ENCODE measurements around the gene SECTM1. TPM values are rescaled to one million over a fixed set of nuclear protein-coding genes. Genes with fewer than 3 reads are reported as not detected.

The SECTM1 gene
- total RNA-seq, 1 experiment from 2014 or later, result 41.0 TPM

DNA sequence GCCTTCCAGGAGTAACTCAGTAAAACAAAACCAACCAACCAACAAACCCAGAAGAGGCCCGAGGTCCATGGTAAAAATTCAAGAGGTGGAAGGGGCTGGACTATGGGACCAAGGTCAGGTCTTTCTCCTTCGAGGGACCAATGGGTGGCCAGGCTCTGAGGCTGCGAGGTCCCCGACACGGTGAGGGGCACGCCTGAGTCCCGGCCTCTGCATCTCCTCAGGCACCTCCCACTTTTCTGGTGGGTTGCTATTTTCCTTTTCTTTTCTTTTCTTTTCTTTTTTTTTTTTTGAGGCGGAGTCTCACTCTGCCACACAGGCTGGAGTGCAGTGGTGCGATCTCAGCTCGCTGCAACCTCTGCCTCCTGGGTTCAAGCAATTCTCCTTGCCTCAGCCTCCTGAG is 34.1 kb downstream of the SECTM1 start:
- no peak for DNase-seq (ENCODE audit: low read depth)

GRCh38 chr17:82298538-82299421 is 34.8 kb downstream of the SECTM1 start:
- DNase-seq (ENCODE audit: low read depth), result no peak

DNA sequence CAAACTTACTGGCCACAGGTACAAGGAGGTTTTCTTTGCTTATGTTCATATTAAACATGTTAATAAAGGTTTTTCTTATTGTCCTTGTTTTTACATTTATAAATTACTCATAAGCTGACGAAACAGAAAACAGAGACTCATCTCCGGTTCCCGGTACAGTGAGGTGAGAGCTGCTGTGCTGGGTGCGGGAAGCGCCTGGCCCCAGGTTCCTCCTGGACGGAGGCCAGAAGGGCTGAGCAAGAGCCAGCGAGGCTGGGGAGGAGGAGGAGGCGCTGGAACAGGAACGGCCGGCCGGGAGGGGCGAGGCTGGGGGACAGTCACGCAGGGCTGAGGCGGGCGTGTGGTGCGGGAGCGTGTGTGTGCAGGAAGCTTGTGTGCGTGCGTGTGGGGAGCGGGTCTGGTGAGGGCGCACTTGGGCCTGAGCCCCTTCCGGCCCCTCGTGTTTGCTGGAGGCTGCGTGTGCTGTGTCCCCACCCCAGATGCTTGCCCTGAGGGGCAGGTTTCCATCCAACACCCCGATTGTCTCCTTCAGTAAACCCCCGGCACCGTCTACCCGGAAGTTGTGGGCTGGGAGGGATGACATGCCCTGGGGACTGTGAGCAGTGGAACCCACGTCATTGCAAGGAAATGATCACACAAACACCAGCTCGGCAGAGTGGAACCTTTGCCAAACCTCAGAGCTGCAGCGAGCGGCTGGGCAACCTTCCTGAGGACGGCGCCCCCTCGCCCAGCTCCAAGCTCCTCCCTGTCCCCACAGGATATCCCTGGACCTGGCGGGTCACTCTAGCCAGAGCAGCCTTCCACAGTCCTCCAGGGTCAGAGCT is 35.6 kb downstream of the SECTM1 start:
- peak; percentile 98 for DNase-seq (ENCODE audit: low read depth)

DNA sequence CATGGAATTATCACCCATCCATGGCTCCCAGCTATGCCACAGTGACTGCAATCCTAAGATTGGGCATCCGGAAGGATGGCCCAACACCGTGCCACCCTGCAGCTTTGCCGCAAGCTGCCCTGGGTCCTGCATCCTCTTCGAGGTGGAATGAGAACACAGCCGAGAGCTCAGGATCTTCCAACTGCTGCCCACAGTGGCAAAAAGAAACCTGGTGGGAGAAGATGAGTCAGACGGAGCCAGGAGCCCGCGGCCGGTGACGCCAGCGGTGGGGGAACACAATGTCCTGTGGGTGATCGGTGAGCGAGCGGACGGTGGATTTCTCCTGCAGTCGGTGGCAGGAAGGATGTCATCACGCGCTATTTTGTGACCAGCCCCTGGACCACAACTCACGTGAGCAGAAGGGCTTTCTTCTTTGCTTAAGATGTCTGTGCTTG is 36.3 kb downstream of the SECTM1 start:
- peak; percentile 96 for DNase-seq (ENCODE audit: low read depth)

DNA sequence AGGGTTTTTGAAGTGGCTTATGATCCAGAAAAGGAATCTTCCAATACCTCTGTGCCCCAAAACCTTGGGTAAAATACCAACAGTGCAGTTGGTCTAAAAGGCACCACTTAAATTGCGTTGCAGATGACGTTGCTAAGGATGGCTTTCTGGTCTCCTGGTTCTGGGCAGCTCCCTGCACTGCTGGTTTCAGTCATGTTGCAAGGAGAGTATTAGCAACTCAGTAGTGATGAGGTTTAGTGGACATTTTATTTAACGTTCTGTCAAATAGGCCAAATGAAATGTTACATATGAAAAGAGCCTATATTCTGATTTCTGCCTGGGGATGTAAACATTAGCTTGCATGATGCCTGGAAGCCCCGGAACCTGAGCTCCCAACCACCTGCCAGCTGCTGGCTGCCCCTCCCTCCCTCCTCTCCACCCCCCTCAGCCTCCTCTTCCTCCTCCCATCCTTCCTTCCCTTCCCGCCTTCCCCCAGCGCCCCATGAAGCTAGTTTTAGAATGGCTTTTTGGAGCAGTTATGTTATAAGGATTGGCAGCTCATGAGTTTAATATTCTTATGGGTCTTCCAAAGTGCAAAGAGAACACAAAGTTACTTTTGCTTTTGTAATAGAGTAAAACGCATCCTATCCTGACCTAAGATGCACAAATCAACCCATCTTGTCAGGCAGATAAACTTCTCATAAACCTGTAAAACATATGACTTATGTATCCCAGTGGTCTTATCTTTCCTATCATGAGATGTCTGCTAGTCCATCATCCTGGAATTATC is 36.9 kb downstream of the SECTM1 start:
- no peak for DNase-seq (ENCODE audit: low read depth)

DNA sequence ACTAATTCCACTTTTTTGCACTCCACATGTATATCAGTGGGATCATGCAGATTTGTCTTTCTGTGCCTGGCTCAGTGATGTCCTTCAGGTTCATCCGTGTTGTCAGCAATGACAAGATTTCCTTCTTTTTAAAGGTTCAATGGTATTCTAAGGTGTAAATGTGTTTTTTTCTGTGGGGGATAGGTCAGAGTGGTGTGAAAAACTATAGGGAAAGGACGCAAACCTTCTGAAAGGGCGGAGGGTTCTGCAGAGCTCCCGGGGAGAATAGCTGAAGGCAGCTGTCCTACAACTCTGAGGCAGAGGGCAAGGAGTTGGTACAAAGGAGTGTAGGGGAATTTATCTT is 38.1 kb downstream of the SECTM1 start:
- no peak for DNase-seq (ENCODE audit: low read depth)

DNA sequence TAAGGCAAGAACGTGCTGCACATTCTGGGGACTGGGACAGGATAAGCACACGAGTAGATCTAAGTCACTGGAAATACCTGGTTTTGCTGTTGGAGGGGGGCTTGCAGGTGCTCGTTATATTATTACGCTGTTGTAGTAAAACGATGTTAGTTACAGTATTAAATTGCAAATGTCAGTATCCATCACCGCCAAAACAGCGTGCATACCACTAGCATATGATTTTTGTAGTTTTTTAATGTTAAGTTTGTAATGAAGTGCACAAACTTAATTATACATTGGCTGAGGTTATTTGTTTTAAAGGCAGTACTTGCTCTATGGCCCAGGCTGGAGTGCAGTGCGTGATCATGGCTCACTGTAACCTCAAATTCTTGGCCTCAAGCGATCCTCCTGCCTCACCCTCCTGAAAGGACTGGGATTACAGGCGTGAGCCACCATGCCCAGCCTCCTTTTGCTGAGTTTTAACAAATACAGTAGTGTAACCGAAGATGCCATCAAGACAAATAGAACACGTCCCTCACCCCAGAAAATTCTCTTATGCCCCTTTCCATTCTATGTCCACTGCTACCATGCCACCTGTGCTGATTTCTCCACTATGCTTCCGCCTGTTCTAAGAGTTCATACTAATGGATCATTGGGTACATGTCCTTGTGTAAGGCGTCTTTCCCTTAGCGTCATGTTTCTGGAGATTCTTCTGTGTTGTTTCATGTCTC is 39.3 kb downstream of the SECTM1 start:
- no peak for DNase-seq (ENCODE audit: low read depth)

- DNase-seq (ENCODE audit: low read depth), result peak; percentile 98
Measured at GRCh38 chr17:82292251-82293154, 41.1 kb downstream of the SECTM1 start.

DNA sequence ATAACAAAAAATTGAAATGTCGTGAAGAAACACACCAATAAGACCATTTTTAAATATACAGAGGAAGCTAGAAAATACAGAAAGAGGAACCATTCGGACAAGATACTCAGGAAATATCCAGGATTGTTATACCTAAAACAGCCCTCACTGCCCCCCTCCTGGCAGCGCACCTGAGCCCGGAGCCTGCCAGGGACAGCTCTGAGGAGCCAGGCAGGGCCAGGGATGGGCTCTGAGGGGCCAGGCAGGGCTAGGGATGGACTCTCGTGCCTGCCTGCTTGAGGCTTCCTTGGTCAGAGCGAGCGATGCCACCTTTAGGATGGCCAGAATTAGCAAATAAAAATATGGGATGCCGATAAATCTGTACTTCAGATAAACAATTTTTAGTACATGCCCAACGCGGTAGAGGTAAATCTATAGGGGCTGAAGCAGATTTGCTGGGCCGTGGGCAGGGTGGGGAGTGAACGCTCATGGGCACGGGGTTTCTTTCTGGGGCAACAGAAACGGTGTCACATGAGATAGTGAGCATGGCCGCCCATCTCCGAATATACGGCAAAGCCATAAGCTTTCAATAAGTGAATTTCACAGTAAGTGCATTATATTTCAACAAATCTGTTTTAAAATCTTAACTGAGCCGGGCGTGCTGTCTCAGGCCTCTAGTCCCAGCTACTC is 41.9 kb downstream of the SECTM1 start:
- no peak for DNase-seq (ENCODE audit: low read depth)

DNA sequence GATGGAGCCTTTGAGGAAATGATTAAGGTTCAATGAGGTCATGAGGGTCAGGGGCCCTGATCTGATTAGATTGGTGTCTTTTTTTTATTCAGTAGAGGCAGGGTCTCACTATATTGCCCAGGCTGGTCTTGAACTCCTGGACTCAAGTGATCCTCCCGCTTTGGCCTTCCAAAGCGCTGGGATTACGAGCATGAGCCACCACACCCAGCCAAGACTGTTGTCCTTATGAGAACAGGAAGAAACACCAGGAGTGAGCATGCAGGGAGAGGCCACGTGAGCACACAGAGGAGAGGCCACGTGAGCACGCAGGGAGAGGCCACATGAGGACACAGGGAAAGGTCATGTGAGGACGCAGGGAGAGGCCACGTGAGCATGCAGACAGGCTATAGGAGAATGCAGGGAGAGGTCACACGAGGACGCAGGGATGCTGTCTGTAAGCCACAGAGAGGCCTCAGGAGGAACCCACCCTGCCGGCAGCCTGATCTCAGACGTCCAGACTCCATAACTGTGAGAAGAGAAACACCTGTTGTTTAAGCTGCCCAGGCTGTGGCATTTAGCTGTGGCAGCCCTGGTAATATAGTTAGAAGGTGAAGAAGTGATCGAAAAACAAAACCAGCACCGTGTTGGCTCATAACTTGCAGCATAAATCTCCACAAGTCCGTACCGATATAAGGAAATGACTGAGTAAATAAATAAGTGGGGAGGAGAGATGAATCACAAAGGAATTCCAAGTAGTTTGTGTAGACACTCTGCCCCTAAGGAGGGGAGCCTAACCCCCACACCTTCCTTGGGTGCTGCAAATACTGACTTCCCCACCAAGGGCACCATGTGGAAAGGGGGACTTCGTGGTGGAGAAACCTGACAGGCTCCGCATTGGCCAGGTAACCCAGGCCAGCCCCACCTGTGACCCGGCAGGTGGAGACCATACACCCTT is 45.4 kb downstream of the SECTM1 start:
- DNase-seq (ENCODE audit: low read depth), result peak; percentile 97

- no peak for DNase-seq (ENCODE audit: low read depth)
Measured at GRCh38 chr17:82287013-82287867, 46.3 kb downstream of the SECTM1 start.

- DNase-seq (ENCODE audit: low read depth), result no peak
Measured at GRCh38 chr17:82285141-82285540, 48.4 kb downstream of the SECTM1 start.

- peak; percentile 98 for DNase-seq (ENCODE audit: low read depth)
Measured at GRCh38 chr17:82283208-82283749, 50.3 kb downstream of the SECTM1 start.

DNA sequence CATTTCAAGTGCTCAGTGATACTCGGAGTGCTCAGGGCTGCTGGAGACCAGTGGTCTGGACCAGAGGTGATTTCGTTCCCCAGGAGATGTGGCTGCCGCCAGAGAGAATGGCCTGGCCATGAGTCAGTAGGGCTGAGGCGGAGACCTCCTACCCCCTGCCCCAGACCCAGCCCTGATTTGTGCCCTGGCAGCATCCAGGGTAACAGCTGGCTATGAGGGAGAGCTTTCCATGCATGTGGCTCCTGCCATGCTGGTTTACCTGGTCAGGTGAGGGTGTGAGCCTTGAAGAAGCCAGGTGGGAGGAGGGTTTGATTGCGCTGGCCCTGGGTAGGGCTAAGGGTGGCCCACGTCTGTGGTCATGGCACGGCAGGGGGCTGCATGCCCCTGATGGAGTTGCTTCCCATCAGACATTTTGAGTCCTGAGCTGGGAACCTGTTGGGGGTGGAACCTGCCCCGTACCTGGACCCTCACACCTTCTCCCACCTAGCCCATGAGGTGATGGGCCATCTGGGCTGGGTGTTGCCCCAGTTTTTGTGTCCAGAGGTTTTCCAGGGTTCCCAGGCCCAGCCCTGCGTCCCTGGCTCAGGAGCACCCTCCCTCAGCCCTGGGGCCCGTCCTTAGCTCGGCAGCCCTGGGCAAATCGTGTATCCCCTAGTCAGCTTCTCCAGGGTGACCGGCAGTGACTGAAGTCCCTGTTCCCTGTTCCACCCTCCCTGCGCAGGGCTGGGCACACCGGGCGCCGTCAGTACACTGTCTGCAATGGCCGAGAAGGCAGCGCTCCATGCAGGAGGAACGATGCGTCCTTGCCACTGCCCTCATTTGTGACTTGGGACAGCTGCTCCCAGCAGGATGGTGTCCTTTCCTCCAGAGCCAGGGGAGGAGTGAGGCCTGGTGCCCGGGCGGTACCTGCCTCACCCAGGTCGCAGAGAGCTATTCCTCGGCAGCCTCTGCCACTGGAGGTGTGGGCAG is 51.0 kb downstream of the SECTM1 start:
- DNase-seq (ENCODE audit: low read depth), result no peak

GRCh38 chr17:82281502-82282238 is 51.9 kb downstream of the SECTM1 start:
- DNase-seq (ENCODE audit: low read depth), result peak; percentile 93

DNA sequence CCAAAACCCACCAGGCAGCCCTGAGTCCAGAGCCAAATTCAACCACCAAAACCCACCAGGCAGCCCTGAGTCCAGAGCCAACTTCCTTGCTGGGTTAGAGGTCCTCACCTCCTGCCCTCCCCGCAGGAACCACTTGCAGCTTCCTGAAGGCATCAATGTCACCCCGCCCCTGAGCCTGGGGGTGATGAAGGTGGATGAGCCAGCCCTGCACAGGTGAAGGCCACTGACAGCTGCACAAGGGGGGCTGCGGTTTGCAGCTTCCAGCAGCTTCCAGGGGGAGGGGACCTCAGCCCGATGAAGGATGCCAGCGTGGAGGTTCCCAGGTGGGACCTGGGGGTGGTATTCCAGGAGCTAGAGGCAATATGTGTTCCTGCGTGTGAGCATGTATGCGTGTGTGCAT is 52.5 kb downstream of the SECTM1 start:
- no peak for DNase-seq (ENCODE audit: low read depth)

All from M059J (cell line).